ENCODE data around the gene SND1.
"Not testable (repeated sequence)": the region's sequence is repeated elsewhere in the genome, so short reads cannot be mapped to it uniquely, and the experiment has no call there.

The SND1 gene

DNA sequence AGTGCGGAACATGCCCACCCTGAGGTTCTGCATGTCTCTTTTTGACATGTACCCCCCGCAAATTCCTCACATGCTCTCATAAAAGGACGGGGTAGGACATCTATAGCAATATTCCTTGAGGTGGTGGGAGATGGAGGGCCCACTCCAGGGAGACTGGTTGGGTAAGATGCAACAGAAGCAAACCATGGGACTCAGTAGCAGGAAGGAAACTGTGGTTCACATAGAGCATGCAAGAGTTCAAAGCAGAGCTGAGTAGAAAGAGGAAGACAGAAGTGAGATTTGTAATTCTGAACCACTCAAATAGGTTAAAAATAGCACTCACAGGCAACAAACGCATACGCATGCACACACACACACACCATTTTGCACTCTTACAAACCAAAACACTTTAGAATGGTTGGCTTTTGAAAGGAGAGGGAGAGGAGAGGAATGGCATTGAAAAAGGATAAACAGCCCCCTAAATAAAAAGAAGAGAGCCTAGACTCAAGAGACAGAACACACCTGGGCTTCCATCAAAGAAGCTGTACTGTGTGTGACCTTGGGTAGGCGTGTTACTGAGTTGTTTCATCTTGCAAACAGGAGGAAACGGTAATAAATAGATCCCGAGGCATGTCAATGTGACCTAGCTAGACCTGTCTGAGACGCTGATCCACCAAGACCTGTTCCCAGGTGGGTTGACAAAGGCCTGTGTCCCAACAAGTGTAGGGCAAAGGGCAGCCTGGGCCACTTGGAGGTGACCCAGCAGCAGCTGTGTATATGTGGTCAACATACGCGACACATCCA lies 456.8 kb downstream of the SND1 start:
- no peak for DNase-seq

DNA sequence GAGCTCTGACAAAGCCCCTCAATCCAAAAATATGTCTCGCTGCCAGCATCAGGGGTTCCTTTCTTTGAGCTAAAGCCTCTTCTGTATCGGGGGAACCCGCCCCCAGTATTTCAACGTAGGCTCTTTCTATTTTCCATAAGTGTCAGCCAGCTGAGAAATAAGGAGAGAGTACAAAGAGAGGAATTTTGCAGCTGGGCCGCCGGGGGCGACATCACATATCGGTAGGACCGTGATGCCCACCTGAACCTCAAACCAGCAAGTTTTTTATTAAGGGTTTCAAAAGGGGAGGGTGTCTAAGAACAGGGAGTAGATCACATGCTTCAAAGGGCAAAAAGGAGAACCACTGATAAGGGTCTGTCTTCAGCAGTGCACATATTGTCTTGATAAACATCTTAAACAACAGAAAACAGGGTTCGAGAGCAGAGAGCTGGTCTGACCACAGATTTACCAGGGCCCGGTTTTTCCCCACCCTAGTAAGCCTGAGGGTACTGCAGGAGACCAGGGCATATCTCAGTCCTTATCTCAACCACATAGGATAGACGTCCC lies 457.5 kb downstream of the SND1 start:
- DNase-seq, result not testable (repeated sequence)

GRCh38 chr7:128110641-128111364 lies 458.8 kb downstream of the SND1 start:
- DNase-seq, result no peak

DNA sequence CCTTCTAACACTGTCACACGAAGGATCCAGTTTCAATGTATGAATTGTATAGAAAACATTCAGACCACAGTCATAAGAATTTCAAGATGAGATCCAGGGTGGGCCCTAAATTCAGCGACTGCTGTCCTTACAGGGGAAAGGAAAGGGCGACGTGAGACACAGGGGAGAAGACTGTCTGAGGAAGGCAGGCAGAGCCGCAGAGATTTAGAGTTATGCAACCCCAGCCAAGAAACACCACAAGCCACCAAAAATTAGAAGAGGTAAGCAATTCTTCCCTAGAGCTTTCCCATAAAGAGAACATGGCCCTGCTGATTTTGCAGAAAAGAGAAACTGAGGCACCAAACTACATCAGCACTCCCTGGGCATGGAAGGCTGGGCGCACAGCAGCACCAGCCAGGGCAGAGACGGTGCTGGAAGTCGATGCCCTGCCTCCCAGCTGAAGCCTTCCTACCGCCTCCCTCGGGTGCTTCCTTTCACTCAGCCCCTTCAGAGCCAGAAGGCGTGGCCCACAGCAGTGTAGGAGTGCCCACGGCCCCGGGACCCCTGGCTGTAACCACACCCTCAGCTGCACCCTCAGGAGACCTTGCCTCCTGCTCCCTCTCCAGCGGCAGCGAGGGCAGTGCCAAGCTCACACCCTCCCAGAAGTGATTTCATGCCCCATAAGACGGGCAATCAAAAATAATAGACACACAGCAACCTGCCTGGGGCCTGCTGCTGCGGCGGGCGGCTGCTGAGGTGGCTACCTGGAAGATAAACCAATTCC lies 460.2 kb downstream of the SND1 start:
- DNase-seq, result peak; percentile 53

DNA sequence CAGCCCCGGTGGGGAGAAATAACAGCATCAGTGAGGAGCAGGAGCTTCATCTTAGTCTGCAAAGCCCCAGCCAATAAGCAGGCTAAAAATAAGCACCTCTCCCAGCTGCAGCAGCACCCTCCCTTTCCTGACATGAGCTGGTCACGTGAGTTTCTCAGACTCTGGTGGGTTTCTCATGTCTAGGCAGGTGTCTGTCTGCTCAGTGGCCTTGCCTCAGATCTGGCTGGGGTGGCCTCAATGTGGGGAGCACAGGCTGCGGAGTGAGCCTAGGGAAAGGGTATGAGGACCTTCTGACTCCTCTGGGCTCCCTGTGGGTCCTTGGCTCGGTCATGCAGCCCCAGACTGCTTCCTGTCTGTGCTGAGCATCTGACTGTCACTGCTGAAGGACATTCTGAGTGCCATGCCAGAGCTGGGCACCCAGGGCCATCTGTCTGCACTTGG lies 460.8 kb downstream of the SND1 start:
- DNase-seq, result peak; percentile 38

DNA sequence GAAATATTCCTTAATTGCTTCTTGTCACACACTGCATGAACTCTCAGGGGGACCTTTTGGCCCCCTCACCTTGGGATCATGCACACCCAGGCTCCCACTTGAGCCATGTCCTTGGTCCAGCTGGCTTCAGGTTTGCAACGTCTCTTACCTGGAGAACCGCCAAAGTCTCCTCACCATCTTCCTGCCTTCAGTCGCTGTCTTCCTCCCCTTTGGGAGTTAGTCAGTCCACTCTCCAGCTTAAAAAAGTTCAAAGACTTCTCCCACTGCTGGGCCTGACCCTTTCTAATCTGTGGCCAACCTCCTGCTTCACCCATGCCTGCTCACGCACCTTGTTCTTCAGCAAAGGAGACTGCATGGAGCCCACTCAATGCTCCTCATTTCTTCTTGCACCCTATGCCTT lies 461.8 kb downstream of the SND1 start:
- no peak for DNase-seq

DNA sequence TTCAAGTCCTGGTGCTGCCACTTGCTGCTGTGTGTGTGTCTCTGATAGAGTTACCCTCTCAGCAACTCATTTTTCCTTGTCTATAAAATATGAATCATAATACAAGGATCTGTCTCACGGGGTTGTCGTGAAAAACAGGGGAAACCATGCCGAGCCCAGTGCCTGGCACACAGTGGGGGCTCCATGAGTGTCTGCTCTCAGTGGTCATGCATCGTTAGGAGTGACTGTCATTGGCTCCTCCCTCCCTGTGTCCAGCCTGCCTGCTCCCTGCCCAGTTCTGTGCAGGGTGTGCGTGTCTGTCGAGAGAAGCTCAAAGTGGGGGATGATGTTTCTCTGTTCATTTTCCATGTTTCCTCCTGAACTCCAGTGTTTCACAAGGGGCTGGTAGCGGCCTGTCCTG lies 462.8 kb downstream of the SND1 start:
- no peak for DNase-seq

GRCh38 chr7:128115336-128115820 lies 463.4 kb downstream of the SND1 start:
- DNase-seq, result no peak

- no peak for DNase-seq
These were observed 464.1 kb downstream of the SND1 start for GRCh38 chr7:128115821-128116723.

GRCh38 chr7:128116740-128117139 lies 464.7 kb downstream of the SND1 start:
- no peak for DNase-seq

- DNase-seq, result no peak
These were observed 465.7 kb downstream of the SND1 start for GRCh38 chr7:128117691-128118090.

DNA sequence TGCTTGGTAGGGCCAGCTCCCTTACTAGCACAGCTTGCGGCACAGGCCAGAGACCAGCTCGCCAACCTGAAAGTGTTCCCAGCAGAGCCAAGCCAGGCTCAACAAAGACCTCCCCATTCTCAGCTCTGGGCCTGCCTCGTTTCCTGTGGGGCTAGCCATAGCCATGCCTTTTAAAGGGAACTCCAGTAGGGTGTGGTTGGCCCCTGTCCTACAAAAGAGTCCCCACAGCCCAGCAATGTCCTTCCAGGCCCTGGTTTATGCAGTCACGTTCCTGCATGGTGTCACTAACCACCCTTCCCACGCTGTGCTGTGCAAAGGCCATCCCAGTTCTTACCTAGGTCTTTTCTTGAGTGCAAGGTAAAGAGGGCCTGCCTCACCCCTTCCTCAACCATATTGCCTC lies 467.0 kb downstream of the SND1 start:
- DNase-seq, result no peak

GRCh38 chr7:128120116-128120515 lies 468.1 kb downstream of the SND1 start:
- DNase-seq, result no peak

DNA sequence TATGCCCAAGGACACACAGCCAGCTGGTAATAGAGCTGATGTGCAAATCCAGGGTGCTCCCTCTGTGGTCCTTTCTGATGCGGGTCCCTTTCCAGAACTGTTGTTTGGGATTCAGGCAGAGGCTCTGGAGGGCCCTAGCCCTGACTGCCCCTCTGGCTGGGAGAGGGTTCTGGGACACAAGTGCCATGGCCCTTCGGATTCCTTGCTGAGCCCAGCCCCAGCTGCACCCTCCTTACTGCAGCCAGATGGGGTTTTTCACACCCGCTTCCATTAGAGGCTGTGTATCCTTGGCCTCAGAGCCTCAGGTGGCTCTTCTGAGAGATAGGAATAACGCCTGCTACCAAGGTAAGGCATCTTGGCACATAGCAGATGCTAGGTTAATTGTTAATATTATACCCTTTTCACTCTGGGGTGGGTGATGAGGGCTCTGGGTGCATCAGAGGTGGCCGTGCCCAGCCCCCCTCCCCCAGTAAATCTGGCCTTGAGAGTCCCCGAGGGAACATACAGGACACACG lies 469.0 kb downstream of the SND1 start:
- no peak for DNase-seq

- DNase-seq, result no peak
These were observed 469.9 kb downstream of the SND1 start for GRCh38 chr7:128121711-128122530.

GRCh38 chr7:128122576-128123290 lies 470.7 kb downstream of the SND1 start:
- DNase-seq, result no peak

- DNase-seq, result no peak
These were observed 471.5 kb downstream of the SND1 start for GRCh38 chr7:128123291-128124037.

DNA sequence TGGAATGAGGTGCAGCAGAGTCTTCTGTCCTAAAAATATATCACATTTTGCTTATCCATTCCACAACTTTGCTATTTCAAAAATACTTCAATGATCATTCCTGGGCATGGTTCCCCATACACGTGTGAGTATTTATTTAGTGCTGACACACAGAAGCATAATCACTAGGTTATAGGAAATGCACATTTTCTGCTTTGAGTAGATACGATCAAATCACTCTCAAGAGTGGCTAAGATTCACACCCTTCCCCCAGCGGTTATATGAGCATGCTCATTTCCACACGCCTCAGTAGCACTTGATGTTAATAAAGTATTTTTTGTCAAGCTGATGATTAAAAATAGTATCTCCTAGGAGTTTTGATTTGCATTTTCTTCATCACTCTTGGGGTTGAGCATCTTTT lies 472.8 kb downstream of the SND1 start:
- no peak for DNase-seq

GRCh38 chr7:128125816-128126215 lies 473.8 kb downstream of the SND1 start:
- DNase-seq, result no peak
